Amniotic stem cell (primary cell): ENCODE results near the gene NFATC3.

Experiments
- DNase-seq: peaks from one replicate; lab custom pipeline; 2025; lab: John Stamatoyannopoulos, UW

NFATC3 gene

DNA sequence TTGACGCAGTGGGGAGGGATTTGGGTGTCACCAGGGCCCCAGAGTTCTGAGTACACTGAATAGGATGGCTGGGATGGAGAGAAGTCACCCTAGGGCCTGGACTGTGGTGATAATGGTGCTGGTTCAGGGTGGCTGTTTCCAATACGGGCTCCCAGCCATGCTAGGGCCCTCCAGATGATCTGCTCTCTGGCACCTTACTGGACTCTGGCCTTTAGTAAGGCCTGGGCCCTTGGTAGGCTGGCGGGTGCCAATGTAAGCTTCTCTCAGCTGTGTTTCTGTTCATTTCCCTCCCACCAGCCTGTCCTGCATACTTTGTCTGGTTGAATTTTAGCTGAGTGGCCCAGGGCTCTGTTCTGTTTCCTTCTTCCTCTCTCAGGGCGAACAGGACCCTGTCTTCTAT is 162.8 kb downstream of the NFATC3 start:
- DNase-seq = no peak

DNA sequence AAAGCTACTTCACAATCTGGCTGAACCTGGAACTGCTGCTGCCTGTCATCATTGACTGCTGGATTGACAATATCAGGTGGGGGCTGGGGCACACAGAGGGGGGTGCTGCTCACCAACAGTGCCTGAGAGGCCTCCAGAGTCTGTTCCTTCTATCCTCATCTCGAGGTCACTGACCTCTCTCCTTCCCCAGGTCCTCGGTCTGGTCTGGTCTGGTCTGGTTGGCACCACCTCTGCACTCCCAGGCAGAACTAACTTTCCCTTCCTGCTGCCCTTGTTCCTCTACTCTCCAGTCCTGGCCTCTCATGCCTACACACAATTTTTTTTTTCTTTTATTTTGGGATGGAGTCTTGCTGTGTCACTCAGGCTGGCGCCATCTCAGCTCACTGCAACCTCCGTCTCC is 164.2 kb downstream of the NFATC3 start:
- DNase-seq = no peak

DNA sequence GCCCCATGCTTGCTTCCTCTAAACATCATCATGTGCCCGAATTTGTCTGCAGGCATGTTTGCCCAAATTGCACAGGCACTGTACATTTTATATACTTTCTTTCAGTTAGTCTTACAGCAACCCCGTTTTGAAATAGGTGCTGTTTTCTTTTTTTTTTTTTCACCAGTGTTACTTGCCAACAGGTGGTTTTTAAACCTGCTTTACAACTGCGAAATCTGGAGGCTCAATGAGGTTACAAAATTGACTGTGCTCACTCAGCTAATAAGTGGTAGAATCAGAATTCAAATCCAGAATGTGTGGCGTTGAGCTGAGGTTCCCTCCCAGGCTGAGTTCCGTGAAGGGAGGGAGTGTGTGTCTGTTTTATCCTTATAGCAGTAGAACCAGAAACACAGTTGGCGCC is 165.8 kb downstream of the NFATC3 start:
- no peak for DNase-seq

GRCh38 chr16:68251832-68252231 is 166.7 kb downstream of the NFATC3 start:
- no peak for DNase-seq

DNA sequence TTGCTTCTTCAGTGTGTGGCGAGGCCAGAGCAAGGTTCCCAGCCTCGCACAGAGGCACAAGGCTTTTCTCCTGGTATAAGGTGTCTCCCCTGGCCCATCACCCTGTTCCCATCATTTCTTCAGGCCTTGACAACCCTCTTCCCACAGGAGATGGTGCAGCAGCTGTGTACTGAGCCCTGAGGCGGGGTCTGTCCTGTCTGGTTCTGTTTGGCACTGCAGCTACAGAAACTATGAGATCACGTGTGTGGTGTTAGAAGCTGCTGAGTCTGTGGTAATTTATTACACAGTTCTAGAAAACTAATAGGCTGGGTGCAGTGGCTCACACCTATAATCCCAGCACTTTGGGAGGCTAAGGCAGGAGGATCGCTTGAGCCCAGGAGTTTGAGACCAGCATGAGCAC is 167.2 kb downstream of the NFATC3 start:
- no peak for DNase-seq

DNA sequence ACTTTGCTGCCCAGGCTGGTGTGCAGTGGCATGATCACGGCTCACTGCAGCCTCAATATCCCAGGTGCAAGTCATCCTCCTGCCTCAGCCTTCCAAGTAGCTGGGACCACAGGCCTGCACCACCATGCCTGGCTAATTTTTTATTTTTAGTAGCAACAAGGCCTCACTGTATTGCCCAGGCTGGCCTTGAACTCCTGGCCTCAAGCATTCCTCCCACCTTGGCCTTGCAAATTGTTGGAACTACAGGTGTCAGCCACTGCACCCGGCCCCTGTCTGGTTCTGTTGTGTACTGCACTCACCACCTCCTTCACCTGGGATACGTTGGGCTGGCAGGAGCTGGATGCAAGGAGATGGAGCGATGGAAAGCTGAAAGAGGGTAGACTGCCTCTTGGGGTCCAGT is 168.6 kb downstream of the NFATC3 start:
- DNase-seq = no peak

DNA sequence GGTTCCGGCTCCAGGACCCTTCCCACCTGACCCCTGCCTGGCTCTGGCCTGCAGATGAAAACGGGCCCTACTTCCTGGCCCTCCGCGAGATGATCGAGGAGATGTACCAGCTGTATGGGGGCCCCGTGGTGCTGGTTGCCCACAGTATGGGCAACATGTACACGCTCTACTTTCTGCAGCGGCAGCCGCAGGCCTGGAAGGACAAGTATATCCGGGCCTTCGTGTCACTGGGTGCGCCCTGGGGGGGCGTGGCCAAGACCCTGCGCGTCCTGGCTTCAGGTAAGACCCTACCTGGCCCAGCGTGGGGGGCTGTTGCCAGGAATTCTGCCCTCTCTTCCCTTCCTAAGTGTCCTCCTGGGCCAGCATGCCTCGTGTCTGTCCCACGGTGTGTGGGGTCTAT is 170.5 kb downstream of the NFATC3 start:
- DNase-seq = no peak

DNA sequence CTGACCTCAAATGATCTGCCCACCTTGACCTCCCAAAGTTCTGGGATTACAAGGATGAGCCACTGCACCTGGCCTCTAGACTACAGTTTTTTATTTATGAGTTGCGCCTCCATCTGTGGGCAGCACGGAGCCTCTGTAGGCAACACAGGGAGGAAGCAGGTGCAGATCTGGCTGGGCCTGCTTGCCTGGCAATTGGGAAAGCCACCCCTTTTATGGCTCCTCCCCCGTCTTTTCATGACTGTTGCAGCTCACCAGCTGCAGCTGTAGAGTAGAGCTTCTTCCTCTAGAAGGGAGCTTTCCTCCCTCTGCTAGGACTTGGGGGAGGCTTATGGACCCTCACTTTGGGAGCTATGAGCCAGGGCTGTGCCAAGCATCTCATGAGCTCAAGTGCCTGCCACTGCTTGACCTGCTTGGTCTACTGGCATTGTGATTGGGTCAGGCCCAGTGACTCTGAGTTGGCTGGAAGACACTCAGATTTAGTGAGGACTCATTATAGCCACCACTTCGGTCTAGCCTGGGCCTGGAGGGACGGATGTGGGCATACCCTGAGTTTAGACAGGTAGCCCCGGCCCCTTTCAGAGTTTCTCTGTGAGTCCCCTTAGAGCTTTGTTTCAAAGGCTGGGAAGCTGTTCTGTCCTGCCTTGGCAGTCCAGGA is 172.2 kb downstream of the NFATC3 start:
- no peak for DNase-seq

DNA sequence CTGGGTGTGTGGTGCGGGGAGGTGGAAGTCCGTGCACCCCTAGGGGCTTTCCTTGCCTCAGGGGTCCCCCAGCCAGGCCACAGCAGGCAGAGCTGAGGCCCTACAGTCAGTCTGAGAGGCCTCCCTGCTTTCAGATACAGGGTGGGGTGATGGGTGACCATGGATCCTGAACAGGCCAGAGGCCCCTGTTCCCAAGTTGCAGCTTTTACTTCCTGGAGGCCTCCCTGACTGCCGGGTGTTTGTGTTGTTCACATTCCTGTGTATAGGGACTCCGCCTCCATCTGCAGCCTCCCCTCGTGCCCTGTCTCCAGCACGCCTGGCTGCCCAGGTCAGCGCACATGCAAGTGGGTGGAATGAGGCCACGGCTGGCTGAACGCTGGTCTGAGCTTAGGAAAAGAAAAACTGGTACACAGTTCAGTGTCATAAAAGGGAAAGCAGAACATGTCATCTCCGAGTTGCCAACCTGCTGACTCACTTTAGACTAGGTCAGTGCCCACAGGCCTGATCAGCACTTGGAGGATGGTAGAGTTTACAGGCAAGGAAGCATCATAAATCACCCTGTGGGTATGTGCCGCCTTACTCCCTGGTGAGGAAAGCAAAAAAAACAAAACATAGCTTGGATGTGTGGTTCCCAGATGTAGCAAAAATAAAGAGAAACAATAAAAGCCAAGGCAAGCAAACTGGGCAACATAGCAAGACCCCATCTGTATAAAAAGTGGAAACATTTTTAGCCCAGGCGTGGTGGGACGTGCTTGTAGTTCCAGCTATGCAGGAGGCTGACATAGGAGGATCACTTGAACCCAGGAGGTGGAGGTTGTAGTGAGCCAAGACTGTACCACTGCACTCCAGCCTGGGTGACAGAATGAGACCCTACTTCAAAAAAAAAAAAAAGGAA is 173.0 kb downstream of the NFATC3 start:
- DNase-seq = no peak

DNA sequence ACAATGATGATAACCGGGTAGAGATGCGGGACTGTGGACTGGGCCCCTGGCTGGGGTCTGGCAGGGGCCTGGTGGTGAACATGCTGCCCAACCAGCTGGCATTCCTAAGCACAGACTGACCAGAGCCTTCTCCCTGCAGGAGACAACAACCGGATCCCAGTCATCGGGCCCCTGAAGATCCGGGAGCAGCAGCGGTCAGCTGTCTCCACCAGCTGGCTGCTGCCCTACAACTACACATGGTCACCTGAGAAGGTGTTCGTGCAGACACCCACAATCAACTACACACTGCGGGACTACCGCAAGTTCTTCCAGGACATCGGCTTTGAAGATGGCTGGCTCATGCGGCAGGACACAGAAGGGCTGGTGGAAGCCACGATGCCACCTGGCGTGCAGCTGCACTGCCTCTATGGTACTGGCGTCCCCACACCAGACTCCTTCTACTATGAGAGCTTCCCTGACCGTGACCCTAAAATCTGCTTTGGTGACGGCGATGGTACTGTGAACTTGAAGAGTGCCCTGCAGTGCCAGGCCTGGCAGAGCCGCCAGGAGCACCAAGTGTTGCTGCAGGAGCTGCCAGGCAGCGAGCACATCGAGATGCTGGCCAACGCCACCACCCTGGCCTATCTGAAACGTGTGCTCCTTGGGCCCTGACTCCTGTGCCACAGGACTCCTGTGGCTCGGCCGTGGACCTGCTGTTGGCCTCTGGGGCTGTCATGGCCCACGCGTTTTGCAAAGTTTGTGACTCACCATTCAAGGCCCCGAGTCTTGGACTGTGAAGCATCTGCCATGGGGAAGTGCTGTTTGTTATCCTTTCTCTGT is 174.0 kb downstream of the NFATC3 start:
- no peak for DNase-seq

DNA sequence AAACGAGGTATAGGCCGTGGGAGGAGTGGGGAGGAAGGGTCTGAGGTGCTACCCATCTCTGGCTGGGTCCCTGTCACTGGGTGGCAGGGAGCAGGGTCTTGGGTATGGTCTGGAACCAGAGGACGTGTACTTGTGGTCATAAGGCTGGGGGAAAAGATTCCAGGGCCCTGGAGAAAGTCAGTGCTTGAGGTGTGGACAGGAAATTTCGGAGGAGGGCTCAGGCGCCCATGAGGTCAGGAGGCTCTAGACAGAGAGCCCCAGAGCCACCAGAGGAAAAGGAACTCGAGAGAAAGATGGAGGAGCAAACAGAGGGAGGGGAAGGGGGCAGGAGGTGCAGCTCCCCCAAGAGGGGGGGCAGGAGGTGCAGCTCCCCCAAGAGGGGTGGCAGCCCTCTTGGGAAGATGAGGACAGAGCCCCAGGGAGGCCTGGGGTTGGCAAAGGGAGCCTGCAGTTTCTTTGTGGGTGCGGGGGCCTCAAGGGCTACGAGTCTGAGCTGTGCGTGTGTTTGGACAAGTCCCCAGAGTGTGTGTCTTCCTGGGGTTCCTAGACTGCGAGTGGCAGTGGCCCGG is 178.5 kb downstream of the NFATC3 start:
- no peak for DNase-seq

- DNase-seq = peak; percentile 63
These were observed 179.2 kb downstream of the NFATC3 start, which contains the start of gene SLC7A6 for GRCh38 chr16:68264128-68265077. Gene SLC7A6 (plus strand): TSS chr16:68264526. CDS start chr16:68274727, 10,201 bp downstream.

DNA sequence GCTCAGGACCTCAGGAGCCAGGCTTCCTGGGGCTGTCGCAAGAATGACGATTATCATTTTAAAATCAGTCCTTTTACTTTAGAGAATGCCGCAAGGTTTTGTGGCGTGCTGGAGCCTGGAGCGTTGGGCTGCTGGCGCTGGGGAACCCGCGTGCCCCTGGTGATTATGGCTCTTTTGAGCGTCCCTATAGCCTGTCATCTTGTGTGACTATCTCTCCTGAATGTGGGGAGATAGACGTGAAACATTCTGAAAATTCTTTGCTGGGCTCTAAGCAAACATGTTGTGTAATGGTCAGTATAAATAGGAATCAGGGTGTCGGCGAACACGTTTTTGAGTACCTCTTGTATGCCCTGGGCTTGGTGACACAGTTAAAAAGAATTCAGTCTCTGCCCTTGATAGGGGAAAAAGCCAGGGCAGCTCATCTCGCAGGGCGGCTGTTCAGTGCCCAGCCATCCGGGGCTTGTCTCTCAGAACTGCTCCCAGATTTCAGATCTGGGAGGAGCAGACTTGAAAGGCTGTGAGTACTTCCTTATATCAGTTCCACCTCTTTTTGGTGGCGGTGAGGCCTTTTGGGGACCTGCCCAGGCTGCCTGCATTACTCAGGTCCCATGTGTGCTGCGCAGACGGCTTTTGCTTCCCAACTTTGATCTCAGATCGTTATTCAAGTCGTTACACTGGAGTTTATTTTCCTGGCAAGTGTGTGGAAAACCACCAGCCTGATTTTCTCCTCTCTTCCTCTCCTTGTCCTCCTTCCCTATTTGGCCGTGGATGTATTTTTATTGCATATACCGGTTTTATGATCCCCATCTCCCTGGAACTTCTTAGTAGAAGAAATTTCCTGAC is 180.1 kb downstream of the NFATC3 start:
- peak; percentile 36 for DNase-seq

- no peak for DNase-seq
These were observed 182.6 kb downstream of the NFATC3 start for GRCh38 chr16:68267612-68268405.

GRCh38 chr16:68269793-68270192 is 184.6 kb downstream of the NFATC3 start:
- no peak for DNase-seq

DNA sequence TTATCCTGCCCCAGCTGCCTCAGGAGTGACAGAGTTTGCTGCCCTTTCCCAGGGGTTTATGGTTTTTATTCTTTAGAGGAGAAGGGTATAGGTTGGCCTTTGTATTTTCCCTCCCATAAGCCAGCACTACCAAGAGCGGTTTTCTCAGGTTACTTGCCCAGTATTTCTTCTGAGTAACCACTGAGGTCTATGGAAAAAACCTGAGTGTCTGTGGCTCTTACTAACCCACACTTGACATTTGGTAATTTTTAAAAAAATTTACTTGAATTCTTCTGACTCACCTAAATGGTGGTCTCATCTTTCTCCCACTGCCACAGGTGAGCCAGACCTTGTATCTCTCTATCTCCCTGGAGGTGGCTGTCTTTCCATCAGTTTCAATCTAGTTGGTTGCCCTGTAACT is 185.2 kb downstream of the NFATC3 start:
- DNase-seq = no peak

DNA sequence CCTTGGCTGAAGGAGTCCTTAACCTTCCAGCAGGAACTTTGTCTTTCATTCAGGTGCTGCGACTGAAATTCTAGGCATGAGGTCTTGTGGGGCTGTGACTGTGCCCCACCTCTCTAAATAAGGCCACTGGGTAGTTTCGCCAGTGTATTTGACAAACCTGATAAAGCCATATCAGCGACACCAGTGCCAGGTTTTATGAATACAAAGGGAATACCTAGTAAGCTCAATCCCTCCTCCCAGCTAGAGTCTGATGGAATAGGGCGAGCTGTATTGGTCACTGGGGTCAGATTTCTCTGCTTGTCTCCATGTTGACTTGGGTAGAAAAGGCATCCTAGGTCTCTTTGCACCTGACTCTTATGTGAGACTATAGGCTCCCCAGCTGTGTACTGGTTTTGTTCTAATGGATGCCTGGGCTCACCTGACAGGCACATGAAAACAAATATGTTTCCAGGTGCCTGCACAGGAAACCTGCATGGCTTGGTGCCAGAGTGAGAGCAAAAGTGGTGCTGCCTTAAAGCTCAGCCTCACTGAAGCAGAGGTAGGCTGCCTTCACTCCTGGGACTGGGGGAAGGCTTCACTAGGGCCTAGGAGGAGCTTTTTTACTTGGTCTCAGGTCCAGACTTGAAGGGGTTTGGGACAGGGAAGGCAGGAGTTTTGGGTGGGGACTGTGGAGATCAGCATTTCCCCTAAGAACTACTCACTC is 187.5 kb downstream of the NFATC3 start:
- DNase-seq = no peak

DNA sequence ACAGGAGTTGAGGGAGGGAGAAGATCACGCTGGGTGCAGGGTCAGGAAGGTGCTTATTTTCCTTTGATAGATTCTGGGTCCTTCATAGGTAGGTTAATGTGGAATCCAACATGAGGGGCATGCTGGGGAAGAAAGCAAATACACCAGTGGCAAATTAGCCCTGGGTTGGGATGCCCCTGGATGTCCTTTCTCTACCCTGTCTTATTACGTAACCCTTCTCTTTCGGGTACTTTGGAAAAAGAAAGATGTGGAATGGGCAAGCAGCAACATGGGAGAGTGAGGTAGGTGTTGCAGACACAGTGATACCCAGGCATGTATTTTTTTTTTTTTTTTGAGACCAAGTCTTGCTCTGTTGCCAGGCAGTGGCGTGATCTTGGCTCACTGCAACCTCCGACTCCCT is 188.3 kb downstream of the NFATC3 start:
- DNase-seq = no peak

- DNase-seq = no peak
These were observed 188.7 kb downstream of the NFATC3 start for GRCh38 chr16:68273896-68274295.
